Loucy (cell line): ENCODE results near the gene CRYBA2.

Source experiments
- H2AFZ ChIP-seq: fragments of 200-600 bp; sonication (generic); 2 replicates; pipeline ENCODE4 v1.6.0; 2016; ENCODE audit warnings: antibody characterized with exemption, mild to moderate bottlenecking, low read length, moderate library complexity
- H3F3A ChIP-seq: fragments of 200-600 bp; 2 replicates; pipeline ENCODE4 v1.6.0; 2016; ENCODE audit warnings: antibody characterized with exemption, low read depth, mild to moderate bottlenecking
- H3K27me3 ChIP-seq: fragments of 200-600 bp; sonication (generic); 2 replicates; pipeline ENCODE4 v1.6.1; 2014; ENCODE audit warnings: low read length, mild to moderate bottlenecking; ENCODE audit not compliant: insufficient read depth, poor library complexity, severe bottlenecking
- H3K36me3 ChIP-seq: fragments of 200-600 bp; sonication (generic); 2 replicates; pipeline ENCODE4 v1.6.1; 2016; ENCODE audit warnings: low read length; ENCODE audit not compliant: insufficient read depth
- H3K4me1 ChIP-seq: fragments of 200-600 bp; sonication (generic); 2 replicates; pipeline ENCODE4 v1.5.1; 2014; ENCODE audit warnings: low read length, mild to moderate bottlenecking; ENCODE audit not compliant: insufficient read depth, poor library complexity, severe bottlenecking
- H3K4me2 ChIP-seq: fragments of 200-600 bp; sonication (generic); 2 replicates; pipeline ENCODE4 v1.6.0; 2014; ENCODE audit warnings: antibody characterized with exemption, low read length, low read depth, mild to moderate bottlenecking; ENCODE audit not compliant: poor library complexity, severe bottlenecking
- H3K4me3 ChIP-seq: fragments of 200-600 bp; sonication (generic); 2 replicates; pipeline ENCODE4 v1.5.1; 2014; ENCODE audit warnings: low read length, mild to moderate bottlenecking, mixed read lengths; ENCODE audit not compliant: poor library complexity, severe bottlenecking
- H3K79me2 ChIP-seq: fragments of 200-600 bp; sonication (generic); 2 replicates; pipeline ENCODE4 v1.6.1; 2014; ENCODE audit warnings: low read length; ENCODE audit not compliant: insufficient read depth
- H3K9ac ChIP-seq: fragments of 200-600 bp; sonication (generic); 2 replicates; pipeline ENCODE4 v1.6.0; 2014; ENCODE audit warnings: mild to moderate bottlenecking, low read depth, low read length, moderate library complexity; ENCODE audit not compliant: poor library complexity, severe bottlenecking
- H3K9me2 ChIP-seq: fragments of 200-600 bp; sonication (generic); replicated peaks from 2 replicates; pipeline ENCODE4 v1.6.1; 2016; ENCODE audit warnings: low read depth, low read length, mixed read lengths
- H3K9me3 ChIP-seq: fragments of 200-600 bp; sonication (generic); 2 replicates; pipeline ENCODE4 v1.6.1; 2014; ENCODE audit warnings: mild to moderate bottlenecking, antibody characterized with exemption, low read length, low read depth; ENCODE audit not compliant: insufficient read depth
- H4K20me1 ChIP-seq: fragments of 200-600 bp; sonication (generic); 2 replicates; pipeline ENCODE4 v1.6.0; 2014; ENCODE audit warnings: antibody characterized with exemption, low read length, mild to moderate bottlenecking; ENCODE audit not compliant: insufficient read depth, poor library complexity, severe bottlenecking
- EZH2phosphoT487 ChIP-seq: fragments of 200-600 bp; IDR thresholded peaks from 2 replicates; pipeline ENCODE4 v1.6.1; 2018; ENCODE audit warnings: antibody characterized with exemption, mild to moderate bottlenecking, moderate library complexity, borderline replicate concordance
- TF ChIP-seq, protein P1 (sequence below): fragments of 200-600 bp; sonication (generic); conservative IDR thresholded peaks from 2 replicates; pipeline ENCODE4 v1.5.1; 2014; ENCODE audit warnings: mild to moderate bottlenecking, antibody characterized with exemption, low read length

CRYBA2 gene

GRCh38 chr2:219017201-219017931 is 24.1 kb upstream of the CRYBA2 start:
- Histone ChIP-seq H4K20me1 (no peaks in the 10 kb centered on the region), H3K4me3 (no peak overlapping the region), H3K9me3 (no peaks in the 10 kb centered on the region), H2AFZ (no peak overlapping the region), H3F3A (no peaks in the 10 kb centered on the region), H3K36me3 (no peaks in the 10 kb centered on the region), H3K9me2 (no peaks in the 10 kb centered on the region), H3K9ac (no peak overlapping the region), H3K4me1 (no peaks in the 10 kb centered on the region), H3K27me3 (no peaks in the 10 kb centered on the region), H3K4me2 (no peak overlapping the region), H3K79me2 (no peaks in the 10 kb centered on the region)
- TF ChIP-seq EZH2phosphoT487: no peak
- TF ChIP-seq, protein P1, sequence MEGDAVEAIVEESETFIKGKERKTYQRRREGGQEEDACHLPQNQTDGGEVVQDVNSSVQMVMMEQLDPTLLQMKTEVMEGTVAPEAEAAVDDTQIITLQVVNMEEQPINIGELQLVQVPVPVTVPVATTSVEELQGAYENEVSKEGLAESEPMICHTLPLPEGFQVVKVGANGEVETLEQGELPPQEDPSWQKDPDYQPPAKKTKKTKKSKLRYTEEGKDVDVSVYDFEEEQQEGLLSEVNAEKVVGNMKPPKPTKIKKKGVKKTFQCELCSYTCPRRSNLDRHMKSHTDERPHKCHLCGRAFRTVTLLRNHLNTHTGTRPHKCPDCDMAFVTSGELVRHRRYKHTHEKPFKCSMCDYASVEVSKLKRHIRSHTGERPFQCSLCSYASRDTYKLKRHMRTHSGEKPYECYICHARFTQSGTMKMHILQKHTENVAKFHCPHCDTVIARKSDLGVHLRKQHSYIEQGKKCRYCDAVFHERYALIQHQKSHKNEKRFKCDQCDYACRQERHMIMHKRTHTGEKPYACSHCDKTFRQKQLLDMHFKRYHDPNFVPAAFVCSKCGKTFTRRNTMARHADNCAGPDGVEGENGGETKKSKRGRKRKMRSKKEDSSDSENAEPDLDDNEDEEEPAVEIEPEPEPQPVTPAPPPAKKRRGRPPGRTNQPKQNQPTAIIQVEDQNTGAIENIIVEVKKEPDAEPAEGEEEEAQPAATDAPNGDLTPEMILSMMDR: no peak

GRCh38 chr2:219016721-219017120 is 23.5 kb upstream of the CRYBA2 start:
- H3K4me3 ChIP-seq: no peak overlapping the region
- no peaks in the 10 kb centered on the region for H3K4me1 ChIP-seq
- no peak overlapping the region for H2AFZ ChIP-seq
- H3F3A ChIP-seq: no peaks in the 10 kb centered on the region
- TF ChIP-seq, protein P1: no peak
- no peak for TF ChIP-seq EZH2phosphoT487
- H3K79me2 ChIP-seq: no peaks in the 10 kb centered on the region
- no peaks in the 10 kb centered on the region for H3K27me3 ChIP-seq
- no peaks in the 10 kb centered on the region for H3K9me3 ChIP-seq
- H4K20me1 ChIP-seq: no peaks in the 10 kb centered on the region
- H3K4me2 ChIP-seq: no peak overlapping the region
- H3K36me3 ChIP-seq: no peaks in the 10 kb centered on the region
- no peaks in the 10 kb centered on the region for H3K9me2 ChIP-seq
- H3K9ac ChIP-seq: no peak overlapping the region

DNA sequence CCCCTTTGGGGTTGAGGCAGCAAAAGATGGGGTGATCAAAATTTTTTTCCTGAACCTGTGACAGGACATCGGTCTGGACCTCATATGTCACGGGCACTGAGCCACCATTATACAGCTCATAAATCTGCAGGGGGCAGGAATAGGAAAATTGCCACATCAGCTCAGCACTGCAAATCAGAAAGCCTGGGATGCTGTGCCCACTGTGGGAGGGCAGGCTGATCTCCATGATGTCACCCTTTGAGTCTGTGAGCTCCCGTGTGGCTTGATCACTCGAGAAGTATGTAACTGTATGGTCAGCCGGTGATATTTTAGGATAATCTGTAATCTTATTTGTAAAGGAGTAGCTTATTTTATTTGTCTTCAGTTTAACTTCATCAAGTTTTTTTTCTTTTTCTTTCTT is 17.7 kb upstream of the CRYBA2 start:
- no peak for TF ChIP-seq EZH2phosphoT487
- TF ChIP-seq, protein P1: no peak
- Histone ChIP-seq H3K36me3 (no peaks in the 10 kb centered on the region), H3K9me2 (no peaks in the 10 kb centered on the region), H3F3A (no peaks in the 10 kb centered on the region), H3K4me1 (no peaks in the 10 kb centered on the region), H2AFZ (no peak overlapping the region), H3K4me3 (no peak overlapping the region), H3K9ac (no peak overlapping the region), H3K79me2 (no peaks in the 10 kb centered on the region), H3K27me3 (no peaks in the 10 kb centered on the region), H3K4me2 (no peak overlapping the region), H4K20me1 (no peaks in the 10 kb centered on the region), H3K9me3 (no peaks in the 10 kb centered on the region)
